HCT116 (cell line): Measurements from ENCODE around the gene STAG1. TPM values are rescaled to one million over a fixed set of nuclear protein-coding genes. Genes with fewer than 3 reads are reported as not detected.

ENCODE experiments used
- ATAC-seq: fragments of 200-7000 bp; cut with Tn5 transposase; 2 replicates; pipeline ENCODE4 v1.9.1; 2020; ENCODE audit warnings: mild to moderate bottlenecking, moderate library complexity
- BruUV-seq: library from RNA; stranded (reverse); fragments of 400-500 nt; replicated peaks from 2 replicates; lab custom pipeline; 2021; lab: Mats Ljungman, UMichigan
- CTCF ChIA-PET: fragments of 300-600 bp; sonication (Branson Sonifier 250); formaldehyde crosslinking; loops from one replicate; lab custom pipeline; 2021; ENCODE audit warnings: antibody characterized with exemption; lab: Charles Lee
- POLR2A ChIA-PET: fragments of 300-600, 350-600 bp; sonication (Branson Sonifier 250); formaldehyde crosslinking; loops from one replicate; lab custom pipeline; 2021; ENCODE audit warnings: antibody characterized with exemption; lab: Charles Lee
- RAD21 ChIA-PET, 2 experiments: fragments of 300-600 bp; sonication (Branson Sonifier 250); formaldehyde crosslinking; loops; one replicate each; lab custom pipeline; 2023; ENCODE audit warnings: low total read pairs in 2 of 2; ENCODE audit not compliant: uncharacterized antibody in 2 of 2, unreplicated experiment in 2 of 2, low non-redundant PET in 1 of 2; lab: Charles Lee
- DNase-seq: peaks from one replicate; pipeline ENCODE4 v3.0.0-alpha.2; 2010; ENCODE audit warnings: low read depth, low spot score
- H2AFZ ChIP-seq: fragments of 200-600 bp; shearing (Covaris generic), sonication (generic); 2 replicates; pipeline ENCODE4 v1.6.1; 2017; ENCODE audit warnings: low read depth, mixed run types, mixed read lengths, antibody characterized with exemption, low read length; ENCODE audit not compliant: poor library complexity, severe bottlenecking
- H3K27ac ChIP-seq: 2 replicates; pipeline ENCODE4 v1.5.1; 2012; ENCODE audit warnings: low read depth, low read length
- H3K27me3 ChIP-seq: fragments of 200-600 bp; sonication (generic); 2 replicates; pipeline ENCODE4 v1.6.1; 2016; ENCODE audit warnings: mixed run types, low read length, mixed read lengths; ENCODE audit not compliant: insufficient read depth
- H3K36me3 ChIP-seq, 2 experiments: fragments of 200-500 bp in 1 of 2; fragments of 200-600 bp in 1 of 2; sonication (Bioruptor generic) in 1 of 2; sonication (generic) in 1 of 2; 2 replicates each; pipeline versions ENCODE4 v1.5.1 to v1.6.1; 2014 to 2016; ENCODE audit warnings: low read length in 2 of 2, inconsistent platforms in 1 of 2, mixed read lengths in 1 of 2, mixed run types in 1 of 2; ENCODE audit not compliant: insufficient read depth in 2 of 2, control insufficient read depth in 1 of 2
- H3K4me1 ChIP-seq, 2 experiments: fragments of 200-600 bp in 1 of 2; sonication (generic) in 1 of 2; 2 replicates each; pipeline versions ENCODE4 v1.5.1 to v1.6.1; 2012 to 2017; ENCODE audit warnings: low read length in 2 of 2, inconsistent platforms in 1 of 2, mild to moderate bottlenecking in 1 of 2, mixed read lengths in 1 of 2, mixed run types in 1 of 2, moderate library complexity in 1 of 2; ENCODE audit not compliant: insufficient read depth in 2 of 2, control insufficient read depth in 1 of 2
- H3K4me2 ChIP-seq: fragments of 200-600 bp; sonication (generic); 2 replicates; pipeline ENCODE4 v1.6.1; 2017; ENCODE audit warnings: mixed run types, low read length, mixed read lengths
- H3K4me3 ChIP-seq, 2 experiments: fragments of 200-600 bp in 1 of 2; sonication (generic) in 1 of 2; replicated peaks in 1 of 2; 2 replicates each; pipeline ENCODE4 v1.5.1; 2011 to 2016; ENCODE audit warnings: low read length in 2 of 2, control low read depth in 1 of 2, low read depth in 1 of 2, mild to moderate bottlenecking in 1 of 2, mixed read lengths in 1 of 2, mixed run types in 1 of 2
- H3K79me2 ChIP-seq: fragments of 200-600 bp; sonication (generic); 2 replicates; pipeline ENCODE4 v1.6.1; 2017; ENCODE audit warnings: mild to moderate bottlenecking, mixed run types, low read length, moderate library complexity, mixed read lengths; ENCODE audit not compliant: insufficient read depth
- H3K9ac ChIP-seq: fragments of 200-600 bp; sonication (generic); 2 replicates; pipeline ENCODE4 v1.6.1; 2016; ENCODE audit warnings: low read length, mixed read lengths
- H3K9me2 ChIP-seq: fragments of 200-600 bp; sonication (generic), shearing (Covaris generic); 2 replicates; pipeline ENCODE4 v1.6.1; 2017; ENCODE audit warnings: mixed run types, mild to moderate bottlenecking, moderate library complexity; ENCODE audit not compliant: insufficient read depth
- H3K9me3 ChIP-seq, 2 experiments: fragments of 200-500 bp in 1 of 2; fragments of 200-600 bp in 1 of 2; sonication (Bioruptor generic) in 1 of 2; sonication (generic) in 1 of 2; 2 replicates each; pipeline ENCODE4 v1.6.1; 2014 to 2017; ENCODE audit warnings: low read length in 2 of 2, mixed read lengths in 2 of 2, inconsistent platforms in 1 of 2, low read depth in 1 of 2, mild to moderate bottlenecking in 1 of 2, mixed run types in 1 of 2, moderate library complexity in 1 of 2; ENCODE audit not compliant: control insufficient read depth in 1 of 2, insufficient read depth in 1 of 2
- H4K20me1 ChIP-seq: fragments of 200-600 bp; sonication (generic), shearing (Covaris generic); 2 replicates; pipeline ENCODE4 v1.6.1; 2017; ENCODE audit warnings: mixed run types, mild to moderate bottlenecking, moderate library complexity; ENCODE audit not compliant: insufficient read depth
- EGR1 ChIP-seq: IDR thresholded peaks from 2 replicates; pipeline ENCODE4 v1.6.1; 2012; ENCODE audit warnings: low read depth
- ELF1 ChIP-seq: IDR thresholded peaks from 2 replicates; pipeline ENCODE4 v1.6.1; 2012; ENCODE audit warnings: low read depth, borderline replicate concordance
- EZH2 ChIP-seq: fragments of 200-600 bp; sonication (generic); IDR thresholded peaks from 2 replicates; pipeline ENCODE4 v1.6.1; 2017; ENCODE audit warnings: antibody characterized with exemption, mixed run types
- EZH2phosphoT487 ChIP-seq: fragments of 200-600 bp; IDR thresholded peaks from 2 replicates; pipeline ENCODE4 v1.6.1; 2018; ENCODE audit warnings: antibody characterized with exemption, borderline replicate concordance
- FOSL1 ChIP-seq: IDR thresholded peaks from 2 replicates; pipeline ENCODE4 v1.6.1; 2012; ENCODE audit warnings: low read depth
- POLR2A ChIP-seq: IDR thresholded peaks from 2 replicates; pipeline ENCODE4 v1.7.0; 2011; ENCODE audit warnings: borderline replicate concordance; ENCODE audit not compliant: insufficient read depth, insufficient read length; ENCODE audit errors: extremely low read depth
- POLR2AphosphoS5 ChIP-seq: IDR thresholded peaks from 2 replicates; pipeline ENCODE4 v1.6.1; 2011; ENCODE audit warnings: mild to moderate bottlenecking, low read depth, low read length, moderate library complexity
- RAD21 ChIP-seq: IDR thresholded peaks from 2 replicates; pipeline ENCODE4 v1.6.1; 2012; ENCODE audit warnings: low read depth, mild to moderate bottlenecking
- SIN3A ChIP-seq: IDR thresholded peaks from 2 replicates; pipeline ENCODE4 v1.6.1; 2012; ENCODE audit warnings: low read depth
- SP1 ChIP-seq: IDR thresholded peaks from 2 replicates; pipeline ENCODE4 v1.6.1; 2012; ENCODE audit warnings: low read depth
- SRF ChIP-seq: IDR thresholded peaks from 2 replicates; pipeline ENCODE4 v1.6.1; 2012; ENCODE audit warnings: low read depth
- TCF7L2 ChIP-seq: IDR thresholded peaks from 2 replicates; pipeline ENCODE4 v1.7.0; 2011; ENCODE audit warnings: borderline replicate concordance, inconsistent platforms; ENCODE audit not compliant: insufficient read depth, insufficient read length; ENCODE audit errors: extremely low read depth
- ZNF274 ChIP-seq: fragments of 200-500 bp; sonication (Bioruptor generic); IDR thresholded peaks from 2 replicates; pipeline ENCODE4 v1.6.1; 2014; ENCODE audit warnings: mild to moderate bottlenecking, low read depth, low read length, inconsistent platforms
- intact Hi-C: fragments of 100-400 bp; cut with micrococcal nuclease; formaldehyde crosslinking; loops from 2 replicates; pipeline ENCODE4 v1.10.0; 2022
- total RNA-seq: library from RNA; stranded (reverse); gene quantifications from one replicate; pipeline ENCODE4 v1.2.1, GENCODE V29; 2021; ENCODE audit not compliant: unreplicated experiment
- TF ChIP-seq, protein P1 (sequence below): IDR thresholded peaks from 2 replicates; pipeline ENCODE4 v1.6.1; 2012
- TF ChIP-seq, protein P2 (sequence below), 3 experiments: fragments of 200-600 bp in 1 of 3; sonication (generic) in 1 of 3; IDR thresholded peaks in 2 of 3; conservative IDR thresholded peaks in 1 of 3; 2 replicates each; pipeline ENCODE4 v1.5.1; 2012 to 2017; ENCODE audit warnings: low read depth in 2 of 3, low read length in 2 of 3, antibody characterized with exemption in 1 of 3, borderline replicate concordance in 1 of 3, control low read depth in 1 of 3, mild to moderate bottlenecking in 1 of 3, mixed read lengths in 1 of 3, mixed run types in 1 of 3, moderate library complexity in 1 of 3; ENCODE audit not compliant: insufficient read depth in 1 of 3
- TF ChIP-seq, protein P3 (sequence below): IDR thresholded peaks from 2 replicates; pipeline ENCODE4 v1.6.1; 2012; ENCODE audit warnings: low read depth

The STAG1 gene
- total RNA-seq, 1 experiment from 2014 or later, result 29.4 TPM

DNA sequence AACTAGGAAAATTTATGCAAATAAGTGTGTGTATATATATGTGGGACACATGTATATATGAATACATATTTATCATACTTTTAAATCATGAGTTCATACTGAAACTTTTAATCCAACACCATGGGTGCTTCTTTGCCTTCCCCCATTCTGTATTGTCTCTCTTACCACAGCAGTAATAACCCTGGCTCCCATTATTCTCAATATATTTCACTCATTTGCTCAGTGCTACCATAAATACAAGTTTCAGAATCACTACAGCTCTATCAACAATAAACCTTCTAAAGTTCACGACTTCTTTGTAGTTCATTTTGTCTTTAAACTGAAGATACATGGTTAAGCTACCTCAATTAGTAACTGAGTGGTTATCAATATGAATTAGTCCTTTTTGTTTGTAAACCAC is 419.9 kb downstream of the STAG1 start:
- Histone ChIP-seq H3K9me2 (no peaks in the 10 kb centered on the region), H3K4me3 (no peak overlapping the region), H3K4me1 (no peaks in the 10 kb centered on the region), H2AFZ (no peak overlapping the region), H3K4me2 (no peak overlapping the region), H3K36me3 (no peaks in the 10 kb centered on the region), H3K27ac (no peak overlapping the region), H4K20me1 (no peaks in the 10 kb centered on the region), H3K27me3 (no peaks in the 10 kb centered on the region), H3K9ac (no peak overlapping the region), H3K9me3 (no peaks in the 10 kb centered on the region), H3K79me2 (no peaks in the 10 kb centered on the region)
- ATAC-seq, result no peak
- ChIA-PET CTCF (no interaction called here), RAD21 (no interaction called here), POLR2A (no interaction called here)
- no peak for DNase-seq
- TF ChIP-seq EGR1 (no peak), TCF7L2 (no peak), SIN3A (no peak), EZH2phosphoT487 (no peak), EZH2 (no peak), FOSL1 (no peak), POLR2A (no peak), SRF (no peak), RAD21 (no peak), ELF1 (no peak), ZNF274 (no peak), SP1 (no peak), POLR2AphosphoS5 (no peak)
- TF ChIP-seq, protein P1, sequence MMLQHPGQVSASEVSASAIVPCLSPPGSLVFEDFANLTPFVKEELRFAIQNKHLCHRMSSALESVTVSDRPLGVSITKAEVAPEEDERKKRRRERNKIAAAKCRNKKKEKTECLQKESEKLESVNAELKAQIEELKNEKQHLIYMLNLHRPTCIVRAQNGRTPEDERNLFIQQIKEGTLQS, result no peak
- TF ChIP-seq, protein P2, sequence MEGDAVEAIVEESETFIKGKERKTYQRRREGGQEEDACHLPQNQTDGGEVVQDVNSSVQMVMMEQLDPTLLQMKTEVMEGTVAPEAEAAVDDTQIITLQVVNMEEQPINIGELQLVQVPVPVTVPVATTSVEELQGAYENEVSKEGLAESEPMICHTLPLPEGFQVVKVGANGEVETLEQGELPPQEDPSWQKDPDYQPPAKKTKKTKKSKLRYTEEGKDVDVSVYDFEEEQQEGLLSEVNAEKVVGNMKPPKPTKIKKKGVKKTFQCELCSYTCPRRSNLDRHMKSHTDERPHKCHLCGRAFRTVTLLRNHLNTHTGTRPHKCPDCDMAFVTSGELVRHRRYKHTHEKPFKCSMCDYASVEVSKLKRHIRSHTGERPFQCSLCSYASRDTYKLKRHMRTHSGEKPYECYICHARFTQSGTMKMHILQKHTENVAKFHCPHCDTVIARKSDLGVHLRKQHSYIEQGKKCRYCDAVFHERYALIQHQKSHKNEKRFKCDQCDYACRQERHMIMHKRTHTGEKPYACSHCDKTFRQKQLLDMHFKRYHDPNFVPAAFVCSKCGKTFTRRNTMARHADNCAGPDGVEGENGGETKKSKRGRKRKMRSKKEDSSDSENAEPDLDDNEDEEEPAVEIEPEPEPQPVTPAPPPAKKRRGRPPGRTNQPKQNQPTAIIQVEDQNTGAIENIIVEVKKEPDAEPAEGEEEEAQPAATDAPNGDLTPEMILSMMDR (IDR thresholded peaks at IDR 0.05 in 2 of 3, conservative IDR thresholded peaks at IDR 0.05 in 1 of 3; ENCODE audit: borderline replicate concordance in 1 of 3, insufficient read depth in 1 of 3, low read depth in 2 of 3, low read length in 2 of 3), result no peak
- TF ChIP-seq, protein P3, sequence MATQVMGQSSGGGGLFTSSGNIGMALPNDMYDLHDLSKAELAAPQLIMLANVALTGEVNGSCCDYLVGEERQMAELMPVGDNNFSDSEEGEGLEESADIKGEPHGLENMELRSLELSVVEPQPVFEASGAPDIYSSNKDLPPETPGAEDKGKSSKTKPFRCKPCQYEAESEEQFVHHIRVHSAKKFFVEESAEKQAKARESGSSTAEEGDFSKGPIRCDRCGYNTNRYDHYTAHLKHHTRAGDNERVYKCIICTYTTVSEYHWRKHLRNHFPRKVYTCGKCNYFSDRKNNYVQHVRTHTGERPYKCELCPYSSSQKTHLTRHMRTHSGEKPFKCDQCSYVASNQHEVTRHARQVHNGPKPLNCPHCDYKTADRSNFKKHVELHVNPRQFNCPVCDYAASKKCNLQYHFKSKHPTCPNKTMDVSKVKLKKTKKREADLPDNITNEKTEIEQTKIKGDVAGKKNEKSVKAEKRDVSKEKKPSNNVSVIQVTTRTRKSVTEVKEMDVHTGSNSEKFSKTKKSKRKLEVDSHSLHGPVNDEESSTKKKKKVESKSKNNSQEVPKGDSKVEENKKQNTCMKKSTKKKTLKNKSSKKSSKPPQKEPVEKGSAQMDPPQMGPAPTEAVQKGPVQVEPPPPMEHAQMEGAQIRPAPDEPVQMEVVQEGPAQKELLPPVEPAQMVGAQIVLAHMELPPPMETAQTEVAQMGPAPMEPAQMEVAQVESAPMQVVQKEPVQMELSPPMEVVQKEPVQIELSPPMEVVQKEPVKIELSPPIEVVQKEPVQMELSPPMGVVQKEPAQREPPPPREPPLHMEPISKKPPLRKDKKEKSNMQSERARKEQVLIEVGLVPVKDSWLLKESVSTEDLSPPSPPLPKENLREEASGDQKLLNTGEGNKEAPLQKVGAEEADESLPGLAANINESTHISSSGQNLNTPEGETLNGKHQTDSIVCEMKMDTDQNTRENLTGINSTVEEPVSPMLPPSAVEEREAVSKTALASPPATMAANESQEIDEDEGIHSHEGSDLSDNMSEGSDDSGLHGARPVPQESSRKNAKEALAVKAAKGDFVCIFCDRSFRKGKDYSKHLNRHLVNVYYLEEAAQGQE, result no peak
- intact Hi-C loops, result no loop called here
- BruUV-seq, result TSS peak; percentile 21
